NCI-H1417 (cell line): ENCODE measurements around the gene KRTAP12-3.
"Not testable (repeated sequence)": the region's sequence is repeated elsewhere in the genome, so short reads cannot be mapped to it uniquely, and the experiment has no call there.

Experiments
- DNase-seq, 3 experiments: peaks; one replicate each; lab custom pipeline; 2025; lab: John Stamatoyannopoulos, UW

Gene KRTAP12-3, protein sequence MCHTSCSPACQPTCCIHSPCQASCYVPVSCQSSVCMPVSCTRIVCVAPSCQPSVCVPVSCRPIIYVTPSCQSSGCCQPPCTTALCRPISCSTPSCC

DNA sequence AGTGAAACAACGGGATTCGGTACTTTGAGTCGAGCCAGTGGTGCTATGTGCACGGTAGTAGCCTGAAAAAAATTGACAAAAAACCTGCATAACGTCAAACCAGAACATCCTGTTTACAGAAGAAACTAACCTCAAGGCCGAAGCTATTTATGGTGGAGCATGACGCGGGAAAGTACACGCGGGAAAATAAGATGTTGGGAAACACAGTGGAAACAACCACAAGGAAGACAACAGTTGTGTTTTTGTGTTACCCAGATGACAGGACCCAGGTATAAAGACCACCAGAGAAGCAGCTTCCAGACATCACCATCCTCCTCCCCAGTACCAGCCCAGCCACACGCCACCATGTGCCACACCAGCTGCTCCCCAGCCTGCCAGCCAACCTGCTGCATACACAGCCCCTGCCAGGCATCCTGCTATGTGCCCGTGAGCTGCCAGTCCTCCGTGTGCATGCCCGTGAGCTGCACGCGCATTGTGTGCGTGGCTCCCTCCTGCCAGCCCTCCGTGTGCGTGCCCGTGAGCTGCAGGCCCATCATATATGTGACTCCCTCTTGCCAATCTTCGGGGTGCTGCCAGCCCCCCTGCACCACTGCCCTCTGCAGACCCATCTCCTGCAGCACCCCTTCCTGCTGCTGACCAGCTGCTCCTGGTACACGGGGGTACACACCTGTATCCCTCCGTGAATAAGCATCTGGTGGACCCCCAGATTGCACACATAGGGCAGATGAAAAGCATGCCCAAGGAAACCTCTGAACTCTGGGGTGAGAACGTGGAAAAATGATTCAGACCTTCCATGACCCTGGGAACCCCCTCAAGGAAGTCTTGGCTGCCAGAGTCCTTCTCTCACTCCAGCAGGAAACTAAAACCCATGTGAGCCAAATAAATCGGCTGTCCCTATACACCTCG, at the start of gene KRTAP12-3:
KRTAP12-3 (plus strand) TSS at position 298 of the 906 bp plus-strand sequence; CDS start at position 346, 48 bp downstream.
- no peak for DNase-seq

DNA sequence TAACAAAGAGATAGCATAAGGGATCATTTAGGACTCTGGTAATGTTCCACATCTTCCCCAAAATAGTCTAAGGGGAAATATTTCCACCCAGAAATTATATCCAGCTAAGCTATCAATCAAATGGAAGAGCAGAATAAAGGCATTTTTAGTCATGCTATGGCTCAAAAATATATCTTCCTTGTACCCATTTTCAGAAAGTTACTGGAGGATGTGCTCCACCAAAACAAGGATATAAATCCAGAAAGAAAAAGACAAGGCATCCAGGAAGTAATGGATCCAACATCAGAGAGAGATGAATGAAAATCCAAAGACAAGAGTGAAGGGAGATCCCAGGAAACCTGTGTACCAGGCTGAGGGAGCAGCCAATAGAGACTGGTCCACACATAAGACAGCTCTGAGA, 48.5 kb upstream of the KRTAP12-3 start:
- DNase-seq, result no peak

DNA sequence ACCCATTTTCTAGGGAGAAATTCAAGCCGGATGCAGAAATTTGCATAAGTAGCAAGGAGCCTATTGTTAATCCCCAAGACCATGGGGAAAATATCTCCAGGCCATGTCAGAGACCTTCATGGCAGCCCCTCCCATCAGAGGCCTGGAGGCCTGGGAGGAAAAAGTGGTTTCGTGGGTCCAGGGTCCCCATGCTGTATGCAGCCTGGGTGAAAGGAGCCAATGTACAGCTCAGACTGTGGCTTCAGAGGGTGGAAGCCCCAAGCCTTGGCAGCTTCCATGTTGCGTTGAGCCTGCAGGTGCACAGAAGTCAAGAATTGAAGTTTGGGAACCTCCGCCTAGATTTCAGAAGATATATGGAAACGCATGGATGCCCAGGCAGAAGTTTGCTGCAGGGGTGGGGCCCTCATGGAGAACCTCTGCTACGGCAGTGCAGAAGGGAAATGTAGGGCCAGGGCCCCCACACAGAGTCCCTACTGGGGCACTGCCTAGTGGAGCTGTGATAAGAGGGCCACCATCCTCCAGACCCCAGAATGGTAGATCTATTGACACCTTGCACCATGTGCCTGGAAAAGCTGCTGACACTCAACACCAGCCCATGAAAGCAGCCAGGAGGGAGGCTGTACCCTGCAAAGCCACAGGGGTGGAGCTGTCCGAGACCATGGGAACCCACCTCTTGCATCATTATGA, 47.4 kb upstream of the KRTAP12-3 start:
- DNase-seq, result not testable (repeated sequence)

DNA sequence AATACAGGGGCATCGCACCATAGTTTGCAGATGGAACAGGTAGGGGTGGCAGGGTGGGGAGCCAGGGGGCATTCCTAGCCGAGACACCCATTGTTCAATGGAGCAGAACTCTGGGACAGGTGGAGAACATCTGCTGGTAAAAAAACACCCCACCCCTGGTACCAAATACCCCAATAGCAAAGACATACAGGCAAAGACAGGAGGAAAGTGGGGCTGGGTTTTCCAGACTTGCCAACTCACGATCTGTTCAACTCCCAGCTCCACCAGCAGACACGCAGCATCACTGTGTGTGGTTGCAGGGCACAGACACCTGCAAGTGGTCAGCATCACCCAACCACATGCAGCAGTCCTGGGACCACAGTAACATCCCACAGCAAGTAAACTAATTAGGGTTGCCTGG, 46.2 kb upstream of the KRTAP12-3 start:
- no peak for DNase-seq

DNA sequence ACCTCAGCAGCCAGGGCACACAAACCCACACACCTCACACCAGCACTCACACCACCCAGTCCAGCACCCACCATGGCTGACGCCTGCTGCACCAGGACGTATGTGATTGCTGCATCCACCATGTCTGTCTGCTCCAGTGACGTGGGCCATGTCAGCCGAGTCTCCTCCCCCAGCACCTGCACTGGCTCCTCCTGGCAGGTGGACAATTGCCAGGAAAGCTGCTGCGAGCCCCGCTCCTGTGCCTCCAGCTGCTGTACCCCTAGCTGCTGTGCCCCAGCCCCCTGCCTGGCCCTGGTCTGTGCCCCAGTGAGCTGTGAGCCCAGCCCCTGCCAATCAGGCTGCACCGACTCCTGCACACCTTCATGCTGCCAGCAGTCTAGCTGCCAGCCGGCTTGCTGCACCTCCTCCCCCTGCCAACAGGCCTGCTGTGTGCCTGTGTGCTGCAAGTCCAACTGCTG, 45.7 kb upstream of the KRTAP12-3 start, which contains the start of gene KRTAP10-8:
KRTAP10-8 (plus strand) TSS at position 51 of the 458 bp plus-strand sequence; CDS start at position 73, 22 bp downstream.
- no peak for DNase-seq

DNA sequence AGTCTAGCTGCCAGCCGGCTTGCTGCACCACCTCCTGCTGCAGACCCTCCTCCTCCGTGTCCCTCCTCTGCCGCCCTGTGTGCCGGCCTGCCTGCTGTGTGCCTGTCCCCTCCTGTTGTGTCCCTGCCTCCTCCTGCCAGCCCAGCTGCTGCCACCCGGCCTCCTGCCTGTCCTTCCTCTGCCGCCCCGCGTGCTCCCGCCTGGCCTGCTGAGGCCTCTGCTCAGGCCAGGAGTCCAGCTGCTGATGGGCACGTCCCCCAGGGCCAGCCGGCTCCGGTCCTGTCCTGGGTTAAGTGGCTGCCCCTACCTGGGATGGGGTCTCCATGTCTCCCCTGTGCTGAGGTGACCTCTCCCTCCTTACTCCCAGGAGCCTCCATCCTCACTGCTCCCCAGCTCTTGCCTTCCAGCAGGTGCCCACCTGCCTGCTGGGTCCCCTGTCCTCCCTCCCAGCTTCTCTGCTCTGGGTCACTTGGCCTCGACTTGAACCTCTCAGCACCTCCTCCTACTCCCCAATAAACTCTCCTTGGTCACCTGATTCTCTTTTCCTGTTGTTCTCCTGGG, 45.0 kb upstream of the KRTAP12-3 start:
- DNase-seq, result no peak

DNA sequence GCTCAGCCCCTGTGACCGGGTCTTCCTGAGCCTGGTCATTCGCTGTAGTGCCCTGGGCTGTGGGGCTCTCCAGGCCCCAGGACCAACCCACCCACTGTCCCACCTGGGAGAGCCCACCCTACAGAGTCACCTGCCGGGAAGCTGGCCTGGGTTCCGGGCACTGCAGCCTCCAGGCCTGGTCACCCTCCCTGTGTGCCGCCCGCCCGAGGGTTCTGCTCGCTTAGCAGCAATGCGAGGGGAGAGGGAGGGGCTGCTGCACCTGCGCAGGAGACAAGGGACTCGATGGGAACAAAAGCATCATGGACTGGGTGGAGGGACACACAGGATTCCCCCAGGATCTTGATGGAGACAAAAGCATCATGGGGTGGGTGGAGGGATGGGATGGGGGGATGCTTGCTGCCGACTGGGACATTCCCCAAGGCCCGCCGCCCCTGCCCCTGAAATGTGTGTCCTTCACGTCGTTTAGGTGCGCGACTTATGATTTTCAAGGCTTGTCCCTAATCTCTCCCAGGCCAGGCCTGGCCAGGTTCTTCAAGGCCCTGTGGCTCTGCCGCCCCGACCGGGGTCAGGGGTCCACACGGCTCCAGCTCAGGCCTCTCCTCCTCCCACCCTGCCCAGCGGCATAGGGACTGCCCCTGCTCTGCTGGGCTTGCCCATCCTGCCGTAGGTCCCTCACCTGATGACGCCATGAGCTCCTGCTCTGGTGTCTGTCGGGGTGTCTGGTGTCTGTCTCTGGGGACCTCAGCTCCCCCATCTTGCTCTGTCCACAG, 44.2 kb upstream of the KRTAP12-3 start:
- DNase-seq, result no peak

DNA sequence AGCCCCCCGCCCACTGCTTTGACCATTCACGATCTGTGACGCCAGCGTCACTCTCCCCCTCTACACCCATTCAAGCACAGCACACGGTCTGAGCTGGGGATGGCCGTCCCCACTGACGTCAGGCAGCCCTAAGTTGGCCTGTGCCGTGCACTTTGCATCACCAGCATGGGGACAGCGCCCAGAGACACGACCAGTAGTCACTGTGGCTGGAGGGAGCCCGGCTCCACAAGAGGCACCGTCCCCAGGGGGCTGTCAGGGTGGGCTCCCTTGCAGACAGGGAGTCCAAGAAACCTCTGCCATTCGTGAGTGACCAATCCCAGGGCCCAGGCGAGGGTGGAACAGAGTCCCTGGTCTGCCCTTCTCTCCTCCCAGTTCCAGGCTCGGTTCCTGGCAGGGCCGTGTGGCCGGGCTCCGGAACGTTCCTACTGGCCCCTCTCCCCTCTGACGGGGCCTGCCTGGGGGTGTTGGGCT, 43.5 kb upstream of the KRTAP12-3 start:
- no peak for DNase-seq

DNA sequence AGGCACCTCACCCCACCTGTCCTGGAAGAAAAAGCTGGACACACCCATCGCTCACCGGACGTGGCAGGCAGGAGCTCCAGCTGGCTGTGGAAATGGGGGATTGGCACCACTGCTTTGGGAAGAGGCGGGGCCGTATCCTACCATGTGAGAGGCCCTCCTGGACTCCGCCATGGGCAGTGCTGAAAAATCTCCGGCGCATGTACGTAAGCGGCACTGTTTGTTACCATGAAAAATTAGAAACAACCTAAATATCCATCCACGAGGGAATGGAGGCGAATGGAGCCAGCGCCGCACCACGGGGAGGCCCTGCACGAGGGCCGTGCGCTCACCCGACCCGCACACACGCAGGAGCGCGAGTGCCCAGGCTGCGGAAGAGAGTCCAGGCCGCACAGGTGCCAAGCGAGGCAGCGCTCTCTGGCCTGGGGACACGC, 42.8 kb upstream of the KRTAP12-3 start:
- DNase-seq, result no peak

DNA sequence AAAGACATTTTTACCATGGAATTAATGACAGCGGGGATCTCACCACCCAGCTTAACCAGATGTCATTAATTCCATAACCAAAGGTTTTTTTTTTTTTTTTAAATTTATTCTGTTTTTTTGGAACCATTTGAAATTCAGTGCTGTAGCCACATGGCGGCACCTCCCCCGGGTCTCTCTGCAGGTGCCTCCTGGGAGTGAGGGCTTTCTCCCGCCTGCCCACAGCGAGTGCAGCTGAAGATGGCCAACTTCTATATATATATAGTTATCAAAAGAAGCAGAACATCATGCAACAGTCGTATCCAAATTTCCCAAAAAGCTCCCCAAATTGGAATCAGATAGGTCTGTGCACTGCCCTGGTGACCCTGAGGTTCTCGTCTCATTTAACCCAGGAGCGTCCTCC, 42.3 kb upstream of the KRTAP12-3 start:
- no peak for DNase-seq

DNA sequence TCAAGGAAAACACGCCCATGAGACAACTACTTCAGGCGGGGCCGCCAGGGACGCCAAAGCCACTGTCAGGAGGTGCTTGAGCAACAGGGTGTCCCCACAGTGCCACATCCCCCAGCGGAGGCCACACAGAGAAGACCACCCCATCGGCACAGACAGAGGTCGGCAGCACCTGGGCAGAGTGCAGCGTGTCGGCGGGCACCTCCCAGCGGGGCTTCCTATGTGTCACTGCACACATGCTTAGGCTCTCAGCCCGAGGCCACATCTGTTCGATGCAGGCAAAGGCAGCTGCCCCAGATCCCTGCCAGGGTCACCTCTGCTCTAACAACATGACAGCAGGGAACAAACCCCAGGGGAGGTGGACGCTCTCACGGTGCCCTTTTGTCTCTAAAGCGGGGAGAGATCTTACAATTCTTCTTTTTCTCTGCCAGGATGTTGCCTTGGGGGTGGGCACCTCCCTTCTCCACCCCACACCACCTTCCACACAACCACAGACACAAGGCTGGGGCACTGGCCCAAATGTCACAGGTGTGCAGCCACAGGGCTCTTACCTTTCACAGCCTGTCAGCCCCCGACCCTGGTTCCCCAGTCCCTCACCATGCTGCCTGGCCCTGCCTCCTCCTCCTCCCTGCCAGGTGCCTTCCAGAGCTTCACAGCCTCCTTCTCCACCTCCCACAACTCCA, 41.7 kb upstream of the KRTAP12-3 start:
- peak in 2 of 3 experiments; percentile 33 to 73 for DNase-seq

DNA sequence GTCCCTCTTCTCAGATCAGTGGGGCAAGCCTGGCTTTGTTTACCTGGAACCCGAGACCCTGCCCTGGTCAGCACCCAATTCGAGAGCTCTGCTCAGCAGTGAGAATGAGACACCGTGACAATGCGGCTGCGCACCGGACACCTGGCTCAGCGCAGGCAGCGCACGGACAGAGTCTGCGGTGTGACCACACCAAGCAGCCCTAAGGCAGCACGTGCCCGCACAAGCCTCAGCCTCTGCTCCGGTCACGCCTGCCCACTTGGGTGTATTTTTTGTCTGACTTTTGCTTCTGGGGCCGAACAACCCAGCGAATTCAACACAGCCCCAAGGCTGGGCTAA, 41.2 kb upstream of the KRTAP12-3 start:
- DNase-seq, result peak in 2 of 3 experiments; percentile 30 to 61

DNA sequence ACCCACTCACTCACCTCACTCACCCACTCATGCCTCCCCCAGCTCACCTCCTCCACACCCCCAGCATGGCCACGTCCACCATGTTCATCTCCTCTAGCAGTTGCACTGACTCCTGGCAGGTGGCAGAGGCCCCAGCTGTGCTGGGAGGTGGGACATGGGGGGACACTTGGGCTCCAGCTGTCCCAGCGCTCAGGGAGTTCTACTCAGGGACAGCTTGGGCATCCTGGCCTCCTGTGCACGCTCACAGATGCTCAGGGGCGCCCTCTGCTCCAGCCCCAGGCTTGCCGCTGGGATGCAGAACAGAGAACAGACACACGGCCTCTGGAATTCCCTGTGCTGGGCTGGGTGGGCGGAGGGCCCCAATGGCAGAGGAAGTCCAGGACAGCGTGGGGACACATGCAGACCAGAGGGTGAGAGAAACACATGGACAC, 40.6 kb upstream of the KRTAP12-3 start:
- DNase-seq, result no peak

DNA sequence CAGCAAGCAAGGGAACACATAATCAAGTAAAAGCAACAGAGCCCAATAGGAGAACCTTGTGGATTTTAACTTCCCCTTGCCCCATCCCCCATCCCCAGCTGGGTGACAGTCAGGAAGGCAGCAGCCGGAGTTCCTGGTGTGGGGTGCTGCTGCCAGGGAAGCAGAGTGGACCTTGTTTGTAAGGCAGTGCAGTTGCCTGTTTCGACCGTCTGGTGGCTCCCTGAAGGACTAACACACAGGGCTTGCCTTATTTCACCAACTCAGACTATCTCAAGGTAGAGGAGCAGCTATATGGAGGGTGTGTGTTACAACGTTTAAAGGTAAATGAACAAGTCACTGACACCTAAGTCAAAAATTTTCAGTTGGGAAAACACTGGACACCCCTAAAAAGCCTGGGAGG, 39.2 kb upstream of the KRTAP12-3 start:
- DNase-seq, result no peak

DNA sequence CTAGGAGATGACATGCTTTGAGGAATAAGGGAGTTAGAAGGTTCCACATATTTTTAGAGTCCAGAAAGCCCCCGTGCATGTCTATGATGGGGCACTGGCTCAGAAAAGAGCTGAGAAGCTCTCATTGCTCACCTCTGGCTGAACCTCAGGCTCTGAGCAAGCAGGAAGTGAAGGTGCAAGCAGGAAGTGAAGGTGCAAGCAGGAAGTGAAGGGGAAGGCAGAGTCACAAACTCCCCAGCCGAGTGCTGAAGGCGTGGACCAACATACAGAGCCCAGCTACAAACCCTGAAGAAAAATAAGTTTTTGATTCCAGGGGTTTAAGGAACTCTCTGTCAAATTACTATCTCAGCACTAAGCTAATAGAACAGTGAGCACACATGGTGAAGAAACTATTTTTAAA, 38.8 kb upstream of the KRTAP12-3 start:
- DNase-seq, result no peak

DNA sequence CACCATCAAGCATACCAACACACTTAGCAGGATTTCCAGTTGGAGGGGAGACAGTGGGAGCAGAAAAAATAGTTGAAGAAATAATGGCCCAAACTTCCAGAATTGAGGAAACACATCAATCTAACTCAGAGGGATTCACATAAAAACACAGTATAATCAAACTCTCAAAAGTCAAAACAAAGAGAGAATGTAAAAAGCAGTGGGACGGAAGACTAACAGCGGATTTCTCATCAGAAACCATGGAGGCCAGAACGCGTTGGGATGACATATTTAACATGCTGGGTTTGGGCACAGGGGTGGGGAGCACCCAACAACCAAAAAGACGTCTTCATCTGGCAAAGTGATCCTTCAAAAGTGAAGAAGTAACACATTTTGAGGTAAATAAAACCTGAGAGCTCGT, 37.8 kb upstream of the KRTAP12-3 start:
- DNase-seq, result no peak

DNA sequence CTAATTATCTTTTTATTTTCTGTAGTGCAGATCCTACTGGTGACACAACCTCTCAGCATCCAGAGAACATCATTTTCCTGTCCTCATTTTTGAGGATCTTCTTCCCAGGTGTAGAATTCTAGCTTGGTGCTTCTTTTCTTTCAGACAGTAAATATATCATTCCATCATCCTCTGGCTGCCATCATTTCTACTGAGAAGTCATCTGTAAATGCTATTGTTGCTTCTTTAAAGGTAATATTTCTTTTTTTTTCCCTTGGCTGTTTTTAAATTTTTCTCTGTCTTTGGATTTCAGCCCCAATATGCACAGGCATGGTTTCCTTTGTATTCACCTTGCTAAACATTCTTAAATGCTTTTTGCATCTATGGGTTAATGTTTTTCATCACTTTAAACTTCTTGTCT, 34.2 kb upstream of the KRTAP12-3 start:
- DNase-seq, result no peak

DNA sequence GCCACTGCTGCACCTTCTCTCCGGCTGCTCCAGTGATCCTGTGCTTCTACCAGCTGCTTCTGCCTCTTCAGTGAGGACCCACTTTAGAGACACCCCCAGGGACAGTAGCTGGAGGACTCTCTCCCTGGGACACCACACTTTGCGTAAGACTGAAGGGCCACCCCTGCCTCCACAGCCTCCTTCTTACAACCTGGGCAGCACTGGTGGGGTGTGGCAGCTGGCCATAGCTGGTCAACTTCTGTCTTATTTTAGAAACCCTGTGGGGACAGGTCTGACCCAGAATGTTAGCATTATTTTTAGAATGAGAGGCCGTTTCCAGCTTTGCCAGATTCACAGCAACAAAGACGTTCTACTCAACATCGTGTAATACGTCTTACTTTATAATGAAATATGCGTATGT, 32.0 kb upstream of the KRTAP12-3 start:
- DNase-seq, result no peak

DNA sequence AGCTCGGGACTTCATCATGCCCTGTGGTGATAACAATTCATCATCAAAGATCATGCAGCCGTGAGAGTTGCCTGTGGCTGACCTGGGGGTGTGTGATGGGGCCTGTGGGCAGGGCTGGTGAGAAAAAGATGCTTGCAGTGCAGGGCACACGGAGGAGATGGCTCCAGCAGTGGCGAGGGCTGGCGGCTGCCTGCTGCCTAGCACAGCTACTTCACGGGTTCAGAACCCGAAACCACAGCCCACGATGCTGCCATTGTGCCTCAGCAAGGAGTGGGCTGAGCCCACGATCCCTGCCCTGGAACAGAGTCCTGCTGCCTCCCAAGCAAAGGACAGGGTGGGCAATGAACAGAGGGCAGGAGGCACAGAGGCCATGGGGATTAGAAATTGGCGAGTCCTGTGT, 31.5 kb upstream of the KRTAP12-3 start:
- no peak for DNase-seq

DNA sequence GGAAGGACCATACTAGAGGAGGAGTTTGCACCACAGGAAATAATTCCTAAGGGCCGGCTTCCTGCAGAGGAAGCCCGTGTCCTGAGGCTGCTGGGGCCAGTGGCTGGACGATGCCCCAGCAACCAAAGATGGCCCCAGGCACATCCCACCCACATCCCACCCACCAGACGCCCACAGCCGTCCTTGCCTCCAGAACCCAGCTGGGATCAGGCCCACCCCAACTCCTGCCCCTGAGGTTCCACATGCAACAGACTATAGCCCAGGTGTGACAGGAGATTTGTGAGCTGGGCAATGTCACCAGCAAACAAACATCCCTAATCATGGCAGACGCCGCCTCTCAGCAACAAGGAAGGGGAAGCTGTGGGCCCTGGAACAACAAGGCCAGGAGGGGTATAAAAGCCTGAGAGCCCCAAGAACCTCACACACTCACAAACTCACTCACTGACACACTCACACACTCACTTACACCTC, 31.0 kb upstream of the KRTAP12-3 start, which contains the start of gene KRTAP10-9:
KRTAP10-9 (plus strand) TSS at position 421 of the 471 bp plus-strand sequence. CDS start 79 bp downstream, outside the sequence.
- DNase-seq, result peak in 1 of 3 experiments; percentile 41
